Embryonic facial prominence (tissue), 1 donor: ENCODE measurements around the gene PIM3.
A peak's percentile ranks its signal among the peaks of the same experiment; 100 is the strongest.

Experiments
- DNase-seq: peaks from one replicate; pipeline ENCODE4 v3.0.0-alpha.2; 2016; ENCODE audit errors: extremely low spot score

Gene PIM3

GRCh38 chr22:49960159-49961004 is at the start of gene PIM3:
TSS of gene PIM3 (plus strand) at chr22:49960772. CDS start at chr22:49960948, 176 bp downstream.
- peak; percentile 84 for DNase-seq

GRCh38 chr22:49911881-49912625 is 48.5 kb upstream of the PIM3 start:
- DNase-seq, result no peak

GRCh38 chr22:49913026-49913425 is 47.5 kb upstream of the PIM3 start:
- DNase-seq, result no peak

- no peak for DNase-seq
Measured at GRCh38 chr22:49913446-49913845, 47.1 kb upstream of the PIM3 start.

- no peak for DNase-seq
Measured at GRCh38 chr22:49914256-49914655, 46.3 kb upstream of the PIM3 start.

- DNase-seq, result no peak
Measured at GRCh38 chr22:49915610-49916009, 45.0 kb upstream of the PIM3 start.

- DNase-seq, result no peak
Measured at GRCh38 chr22:49916831-49917230, 43.7 kb upstream of the PIM3 start.

- peak; percentile 95 for DNase-seq
Measured at GRCh38 chr22:49917974-49918910, 42.3 kb upstream of the PIM3 start, which contains the start of the genes ALG12 and CRELD2. TSS of gene ALG12 (minus strand) at chr22:49918438. CDS start at chr22:49913765, 4,673 bp downstream. TSS of gene CRELD2 (plus strand) at chr22:49918634. CDS start at chr22:49918770, 136 bp downstream.

GRCh38 chr22:49918911-49919881 is 41.4 kb upstream of the PIM3 start:
- DNase-seq, result no peak

- DNase-seq, result no peak
Measured at GRCh38 chr22:49920859-49921258, 39.7 kb upstream of the PIM3 start.

GRCh38 chr22:49921508-49922278 is 38.9 kb upstream of the PIM3 start:
- DNase-seq, result no peak

GRCh38 chr22:49922484-49922883 is 38.1 kb upstream of the PIM3 start:
- no peak for DNase-seq

- no peak for DNase-seq
Measured at GRCh38 chr22:49922926-49923325, 37.6 kb upstream of the PIM3 start.

- no peak for DNase-seq
Measured at GRCh38 chr22:49923445-49923844, 37.1 kb upstream of the PIM3 start.

- no peak for DNase-seq
Measured at GRCh38 chr22:49924113-49924833, 36.3 kb upstream of the PIM3 start.

- DNase-seq, result no peak
Measured at GRCh38 chr22:49925525-49926128, 34.9 kb upstream of the PIM3 start.

GRCh38 chr22:49926916-49927315 is 33.7 kb upstream of the PIM3 start:
- DNase-seq, result no peak

- no peak for DNase-seq
Measured at GRCh38 chr22:49927483-49928184, 32.9 kb upstream of the PIM3 start.
